Ureter (tissue), 1 donor: Measurements from ENCODE around the gene RERGL. TPM values are rescaled to one million over a fixed set of nuclear protein-coding genes. Genes with fewer than 3 reads are reported as not detected.

ENCODE experiments used
- total RNA-seq: library from RNA; stranded (reverse); gene quantifications from one replicate; pipeline ENCODE4 v1.2.4, GENCODE V29; 2023
- donor health status: DM: yes; HTN: yes; CAD: no.

RERGL gene
- total RNA-seq, 1 donor from 2014 or later: 4.5 TPM

Other genes starting within 250 kb of the RERGL start
- 1.4 TPM for gene PIK3C2G, start 171.3 kb upstream of the RERGL start, total RNA-seq